Activated T-cell treated with anti-CD3 and anti-CD28 coated beads, Interleukin-2, amount 50 U/mL, for 4 hours (primary cell): ENCODE measurements around the gene TPM2. TPM values are rescaled to one million over a fixed set of nuclear protein-coding genes. Genes with fewer than 3 reads are reported as not detected.

Source experiments
- ATAC-seq, 2 donors: fragments of 200-7000 bp; cut with Tn5 transposase; one replicate each; pipeline ENCODE4 v1.10.0; 2021
- DNase-seq: peaks from one replicate; pipeline ENCODE4 v3.0.0-alpha.2; 2020
- H3K27me3 Mint-ChIP-seq: one replicate; pipeline ENCODE4 v1.8.0; 2021; ENCODE audit warnings: low read depth, mixed read lengths
- H3K36me3 Mint-ChIP-seq: one replicate; pipeline ENCODE4 v1.8.0; 2022; ENCODE audit warnings: mixed read lengths; ENCODE audit not compliant: insufficient read depth
- H3K4me1 Mint-ChIP-seq: one replicate; pipeline ENCODE4 v1.8.0; 2021; ENCODE audit warnings: low read depth, mixed read lengths
- H3K4me3 Mint-ChIP-seq: one replicate; pipeline ENCODE4 v1.8.0; 2021; ENCODE audit warnings: mild to moderate bottlenecking, moderate library complexity, mixed read lengths
- H3K9me3 Mint-ChIP-seq: one replicate; pipeline ENCODE4 v1.8.0; 2021; ENCODE audit warnings: mixed read lengths
- total RNA-seq, 3 donors: library from RNA; stranded (reverse); gene quantifications; one replicate each; pipeline ENCODE4 v1.2.1, GENCODE V29; 2021

Gene TPM2
- total RNA-seq, 3 donors from 2014 or later = 1.6 to 2.2 (median 2.2) TPM

DNA sequence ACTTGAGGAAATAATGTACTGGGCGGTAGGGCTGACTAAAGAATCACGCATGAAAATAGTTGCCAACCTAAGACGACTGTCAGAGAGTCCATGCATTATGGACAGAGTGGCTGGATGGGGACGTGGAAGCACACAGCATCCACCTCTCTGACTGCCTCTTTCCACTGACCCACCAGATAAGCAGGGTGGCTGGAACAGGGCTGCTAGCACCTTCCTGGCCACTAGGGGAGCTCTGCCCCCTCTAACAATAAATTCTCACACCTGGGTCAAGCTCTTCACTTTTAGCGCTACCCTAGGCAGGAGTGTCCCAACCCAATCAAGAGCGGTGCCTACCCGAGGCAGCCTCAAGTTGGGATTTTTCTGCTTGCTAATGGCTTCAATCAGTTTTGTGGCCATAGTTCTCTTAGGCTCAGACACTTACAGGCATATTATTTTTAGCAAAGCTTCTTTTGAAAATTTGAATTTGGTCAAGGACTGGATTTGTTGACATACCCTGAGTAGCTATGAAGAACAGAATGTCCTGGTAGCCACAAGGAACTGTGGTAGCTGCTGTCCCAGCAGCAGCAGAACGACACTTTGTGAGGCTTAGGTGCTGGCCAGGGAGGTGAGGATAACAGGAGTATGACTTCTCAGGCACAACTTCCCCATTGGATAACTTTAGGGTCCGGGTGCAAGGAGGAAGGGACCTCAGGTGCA lies 6.9 kb upstream of the TPM2 start:
- Mint-ChIP-seq H3K4me1 (peaks cover 6% of the 10 kb centered on the region), H3K9me3 (no peaks in the 10 kb centered on the region), H3K4me3 (no peak overlapping the region), H3K36me3 (peaks cover 15% of the 10 kb centered on the region), H3K27me3 (no peaks in the 10 kb centered on the region)
- DNase-seq = peak; percentile 48
- ATAC-seq = peak; percentile 90 to 91

DNA sequence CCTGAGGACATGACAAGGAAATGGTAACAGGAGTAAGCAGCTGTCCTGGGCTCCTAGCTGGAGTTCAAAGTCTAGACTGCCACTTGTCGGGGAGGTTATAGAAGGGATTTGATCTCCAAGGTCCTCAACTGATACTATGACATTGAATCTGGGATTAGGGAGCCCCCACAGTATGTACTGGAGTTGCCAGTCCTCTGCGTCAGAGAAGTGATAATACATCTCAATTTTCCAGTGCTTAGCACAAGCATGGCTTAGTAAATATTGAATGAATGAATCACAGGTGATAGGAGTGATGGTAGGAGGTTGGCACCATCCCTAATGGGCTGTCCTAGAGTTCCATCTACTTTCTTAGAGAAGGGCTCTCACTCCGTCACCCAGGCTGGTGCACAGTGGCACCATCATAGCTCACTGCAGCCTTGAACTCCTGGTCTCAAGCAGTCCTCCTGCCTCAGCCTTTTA lies 6.2 kb upstream of the TPM2 start:
- ATAC-seq (no peak), DNase-seq (no peak)
- Mint-ChIP-seq H3K4me3 (no peak overlapping the region), H3K9me3 (no peaks in the 10 kb centered on the region), H3K4me1 (peaks cover 8% of the 10 kb centered on the region), H3K36me3 (peaks cover 15% of the 10 kb centered on the region), H3K27me3 (no peaks in the 10 kb centered on the region)

DNA sequence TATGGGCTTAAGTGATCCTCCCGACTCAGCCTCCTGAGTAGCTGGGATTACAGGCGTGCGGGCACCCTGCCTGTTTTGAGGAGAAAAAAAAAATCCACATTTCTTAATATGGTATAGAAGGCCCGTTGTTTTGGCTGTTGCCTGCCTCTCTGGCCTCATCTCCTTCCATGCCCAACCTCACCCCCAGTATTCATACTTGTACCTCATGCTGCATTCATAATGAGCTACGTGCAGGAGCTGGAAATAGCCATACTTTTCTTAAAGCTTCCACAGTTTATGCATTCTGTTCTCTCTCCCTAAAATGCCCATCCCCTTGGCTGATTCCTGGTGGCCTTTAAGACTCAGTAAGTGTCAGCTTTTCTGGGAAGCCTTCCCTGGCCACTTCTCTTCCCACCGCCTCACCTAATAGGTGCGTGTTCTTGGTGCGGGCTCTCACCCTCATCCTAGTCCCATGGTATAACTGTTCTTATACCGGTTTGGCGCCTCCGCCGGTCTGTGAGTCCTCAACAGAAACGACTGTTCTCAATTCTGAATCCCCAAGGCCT lies 2.1 kb upstream of the TPM2 start:
- H3K27me3 Mint-ChIP-seq = no peaks in the 10 kb centered on the region
- no peak for DNase-seq
- ATAC-seq = no peak
- peaks cover 22% of the 10 kb centered on the region for H3K4me1 Mint-ChIP-seq
- no peaks in the 10 kb centered on the region for H3K9me3 Mint-ChIP-seq
- H3K4me3 Mint-ChIP-seq = peak overlapping the region; percentile 81
- H3K36me3 Mint-ChIP-seq = peaks cover 5% of the 10 kb centered on the region

DNA sequence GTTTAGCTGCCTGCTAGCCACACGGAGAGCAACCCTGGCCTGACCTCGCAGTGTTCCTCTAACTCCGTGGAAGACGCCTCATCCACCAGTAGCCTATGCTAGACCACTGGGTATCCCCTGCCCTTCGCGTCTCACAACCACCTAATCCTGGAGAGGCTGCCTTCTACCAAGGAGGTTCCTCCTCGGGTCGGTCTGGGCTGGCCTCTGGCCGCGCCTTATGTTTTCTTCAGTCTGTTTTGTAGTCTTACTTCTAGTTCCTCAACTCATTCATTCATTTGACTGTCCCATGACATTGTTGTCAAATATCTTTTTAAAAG lies 1.6 kb upstream of the TPM2 start:
- Mint-ChIP-seq H3K27me3 (no peaks in the 10 kb centered on the region), H3K9me3 (no peaks in the 10 kb centered on the region), H3K4me3 (peak overlapping the region; percentile 81), H3K36me3 (no peaks in the 10 kb centered on the region), H3K4me1 (peaks cover 20% of the 10 kb centered on the region)
- no peak for DNase-seq
- no peak for ATAC-seq

DNA sequence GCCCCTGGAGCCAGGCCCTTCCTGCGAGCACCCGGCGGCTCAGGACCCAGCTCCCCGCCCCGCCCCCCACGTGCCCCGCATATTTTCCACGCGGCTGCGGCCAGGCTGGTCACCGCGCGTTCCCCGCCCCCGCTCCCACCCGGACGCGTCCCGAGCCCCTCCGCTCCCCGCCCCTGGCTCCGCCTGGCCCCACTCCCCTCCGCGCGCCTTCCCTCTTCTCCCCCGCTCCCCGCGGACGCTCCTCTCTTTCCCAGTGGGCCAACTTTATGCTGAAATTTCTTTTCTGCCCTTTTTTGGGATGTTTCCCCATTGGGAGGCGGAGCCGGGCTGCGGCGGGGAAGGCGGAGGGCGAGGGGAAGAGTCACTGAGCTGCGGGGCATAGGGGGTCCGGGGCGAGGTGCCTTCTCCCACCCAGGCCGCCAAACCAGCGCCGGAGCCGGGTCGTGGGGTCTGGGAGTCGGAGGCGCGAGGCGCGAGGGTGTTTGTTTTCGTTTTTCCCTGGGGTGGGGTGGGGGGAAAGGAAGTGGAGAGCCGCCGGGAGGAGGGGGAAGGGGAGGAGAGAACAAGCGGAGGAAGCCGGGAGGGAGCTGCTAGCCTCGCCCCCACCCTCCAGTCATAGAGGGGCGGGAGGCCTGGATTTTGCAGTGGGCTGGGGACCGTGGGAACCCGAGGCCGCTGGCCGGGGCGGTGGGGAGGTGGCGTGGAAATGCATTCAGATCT lies 1.0 kb upstream of the TPM2 start:
- H3K9me3 Mint-ChIP-seq = no peaks in the 10 kb centered on the region
- H3K27me3 Mint-ChIP-seq = no peaks in the 10 kb centered on the region
- DNase-seq = peak; percentile 22
- peaks cover 20% of the 10 kb centered on the region for H3K4me1 Mint-ChIP-seq
- H3K36me3 Mint-ChIP-seq = no peaks in the 10 kb centered on the region
- ATAC-seq = peak; percentile 25 to 38
- peak overlapping the region; percentile 81 for H3K4me3 Mint-ChIP-seq

DNA sequence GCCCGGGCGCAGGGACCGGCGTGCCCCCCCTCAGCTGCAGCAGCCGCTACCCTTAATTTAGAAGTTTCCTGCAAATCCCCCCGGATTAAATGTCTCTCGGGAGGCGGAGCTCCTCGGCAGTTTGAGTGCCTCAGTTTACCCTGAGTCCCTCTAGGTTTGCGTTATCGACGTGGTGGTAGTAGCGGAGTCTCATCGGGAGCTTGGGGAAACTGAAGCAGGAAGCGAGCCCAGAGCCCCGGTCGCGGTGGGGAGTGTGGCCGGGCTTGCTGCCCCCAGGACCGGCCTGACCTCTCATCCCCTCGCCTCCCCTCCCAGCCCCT lies 529 bp upstream of the TPM2 start:
- H3K9me3 Mint-ChIP-seq = no peaks in the 10 kb centered on the region
- DNase-seq = no peak
- no peaks in the 10 kb centered on the region for H3K36me3 Mint-ChIP-seq
- H3K4me3 Mint-ChIP-seq = peak overlapping the region; percentile 70
- no peaks in the 10 kb centered on the region for H3K27me3 Mint-ChIP-seq
- H3K4me1 Mint-ChIP-seq = peaks cover 20% of the 10 kb centered on the region
- ATAC-seq = no peak

DNA sequence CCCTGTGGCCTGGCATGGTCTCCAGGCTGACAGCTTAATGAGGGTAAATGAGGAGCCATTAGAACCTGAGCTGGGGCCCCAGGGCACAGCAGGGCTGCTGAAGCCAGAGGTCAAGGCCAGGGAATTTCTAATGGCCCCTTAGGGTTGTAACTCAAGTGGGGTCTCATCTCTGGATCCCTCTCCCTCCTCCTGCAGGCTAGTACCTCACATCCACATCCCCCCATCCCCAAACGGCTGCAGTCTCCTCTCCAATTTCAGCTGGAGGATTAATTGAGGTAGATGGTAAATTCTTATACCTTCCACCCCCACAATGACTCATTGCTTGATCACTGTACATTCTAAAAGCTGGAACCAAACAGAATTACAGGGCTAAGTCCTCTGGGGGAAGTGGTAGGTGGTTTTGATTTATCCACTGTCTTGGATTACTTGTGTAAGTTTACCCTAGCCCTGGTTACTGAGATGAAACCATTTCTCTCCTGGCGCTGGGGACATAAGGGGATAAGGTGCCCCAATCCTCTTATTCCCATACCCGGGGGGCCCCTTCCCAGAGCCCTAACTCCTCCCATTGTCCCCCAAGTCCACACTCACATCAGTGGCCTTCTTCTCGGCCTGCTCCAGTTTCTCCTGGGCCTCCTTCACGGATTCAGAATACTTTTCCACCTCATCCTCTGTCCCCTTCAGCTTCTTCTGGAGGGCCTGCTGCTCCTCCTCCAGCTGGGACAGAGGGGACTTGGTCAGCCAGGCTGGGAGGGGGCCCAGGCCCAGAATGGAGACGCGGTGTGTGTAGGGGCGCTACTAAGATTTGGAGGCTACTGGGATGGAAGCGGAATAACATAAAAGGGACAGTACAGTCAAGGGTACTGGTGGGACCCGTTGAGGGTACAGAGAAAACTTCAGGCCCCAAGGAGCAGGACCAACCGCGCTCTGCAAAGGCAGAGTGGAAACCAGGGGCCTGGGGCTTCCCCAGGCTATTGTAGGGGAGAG lies 875 bp downstream of the TPM2 start:
- Mint-ChIP-seq H3K9me3 (no peaks in the 10 kb centered on the region), H3K27me3 (no peaks in the 10 kb centered on the region), H3K36me3 (no peaks in the 10 kb centered on the region), H3K4me3 (peak overlapping the region; percentile 61), H3K4me1 (peaks cover 20% of the 10 kb centered on the region)
- ATAC-seq = peak; percentile 85 to 90
- DNase-seq = no peak

DNA sequence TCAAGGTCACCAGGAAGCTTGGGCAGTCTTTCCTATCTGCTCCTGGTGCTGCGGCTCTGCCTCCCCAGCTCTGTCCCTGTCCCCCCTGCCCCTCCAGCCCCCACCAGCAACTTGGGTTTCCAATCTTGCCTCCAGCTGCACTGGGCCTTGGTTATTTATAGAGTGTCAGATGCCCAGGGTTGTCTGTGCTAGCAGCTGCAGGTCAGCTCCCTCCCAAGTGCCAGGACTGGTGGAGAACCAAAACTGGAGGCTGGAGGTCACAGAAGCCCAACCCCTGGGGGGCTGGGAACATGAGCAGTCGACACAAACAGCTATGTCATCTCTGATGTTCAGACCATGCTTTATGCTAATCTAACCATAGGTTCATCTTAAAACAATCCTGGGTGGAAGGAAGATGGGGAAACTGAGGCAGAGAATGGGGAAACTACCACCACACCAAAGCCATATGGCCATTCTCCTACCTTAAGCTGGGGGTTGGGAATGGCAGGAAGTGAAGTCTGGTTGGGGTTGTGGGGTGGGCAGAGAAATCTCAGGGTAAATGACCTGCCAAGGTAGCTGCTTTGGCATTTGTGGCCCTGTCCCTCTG lies 1.7 kb downstream of the TPM2 start:
- Mint-ChIP-seq H3K36me3 (no peaks in the 10 kb centered on the region), H3K4me3 (no peak overlapping the region), H3K9me3 (no peaks in the 10 kb centered on the region), H3K4me1 (peaks cover 20% of the 10 kb centered on the region), H3K27me3 (no peaks in the 10 kb centered on the region)
- DNase-seq = no peak
- no peak for ATAC-seq

DNA sequence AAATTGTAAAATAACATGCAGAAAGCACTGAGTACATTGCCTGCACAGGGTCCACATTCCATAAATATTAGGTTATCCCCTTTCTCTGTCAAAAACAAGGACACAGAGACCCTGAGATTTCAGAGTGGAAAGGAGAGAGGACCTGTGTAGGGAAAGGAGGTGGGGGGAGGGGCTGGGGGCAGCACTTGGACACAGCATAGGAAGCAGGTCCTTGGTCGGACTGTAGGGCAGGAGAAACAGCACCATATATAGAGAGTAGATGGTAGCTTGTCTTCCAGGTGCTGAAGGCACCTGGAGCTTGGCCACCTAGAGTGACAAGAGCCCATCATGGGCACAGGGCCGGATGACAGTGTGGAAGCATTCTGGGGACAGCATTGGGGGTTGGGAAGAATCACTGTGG lies 2.4 kb downstream of the TPM2 start:
- Mint-ChIP-seq H3K36me3 (no peaks in the 10 kb centered on the region), H3K27me3 (no peaks in the 10 kb centered on the region), H3K9me3 (no peaks in the 10 kb centered on the region), H3K4me3 (no peak overlapping the region), H3K4me1 (peaks cover 20% of the 10 kb centered on the region)
- ATAC-seq (no peak), DNase-seq (no peak)

DNA sequence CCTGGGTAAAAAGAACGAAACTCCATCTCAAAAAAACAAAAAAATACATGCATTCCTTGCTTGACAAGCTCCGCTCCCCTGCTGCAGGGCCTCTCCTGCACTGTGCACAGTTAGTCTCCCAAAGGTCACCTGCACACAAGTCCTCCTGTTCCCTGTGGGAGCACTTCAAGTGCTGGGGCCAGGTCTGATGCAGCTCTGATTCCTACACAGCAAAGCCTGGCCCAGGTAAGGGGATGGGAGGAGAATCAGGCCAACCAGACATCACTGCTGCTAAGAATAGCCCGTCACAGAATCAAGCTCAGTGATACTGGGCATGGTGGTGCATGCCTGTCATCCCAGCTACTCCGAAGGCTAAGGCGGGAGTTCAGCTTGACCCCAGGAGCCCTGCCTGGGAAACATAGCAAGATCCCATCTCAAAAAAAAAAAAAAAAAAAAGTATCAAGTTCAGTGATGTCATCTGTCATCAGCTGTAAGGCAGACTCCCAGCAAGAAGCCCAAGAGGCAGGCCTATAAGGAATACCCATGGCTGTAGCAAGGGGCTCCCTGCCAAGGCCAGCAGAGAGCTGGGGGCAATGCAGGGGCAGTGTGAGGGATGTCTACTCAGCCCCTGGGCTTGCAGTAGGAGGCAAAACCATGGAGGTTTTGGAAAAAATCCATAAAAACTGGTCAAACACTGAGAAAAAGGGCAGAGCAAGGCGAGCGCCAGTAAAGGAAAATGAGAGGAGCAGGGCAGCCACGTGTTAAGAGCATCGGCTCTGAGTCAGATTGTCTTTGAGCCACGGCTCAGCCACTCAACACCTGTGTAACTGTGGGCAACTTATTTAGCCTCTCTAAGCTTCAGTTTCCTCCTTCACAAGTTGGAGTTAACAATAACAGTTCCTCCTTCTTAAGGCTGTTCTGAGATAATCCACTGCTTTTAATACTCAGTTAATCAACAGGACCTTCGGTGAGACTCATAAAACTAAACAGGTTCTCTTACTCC lies 3.2 kb downstream of the TPM2 start:
- peaks cover 19% of the 10 kb centered on the region for H3K4me1 Mint-ChIP-seq
- DNase-seq = no peak

DNA sequence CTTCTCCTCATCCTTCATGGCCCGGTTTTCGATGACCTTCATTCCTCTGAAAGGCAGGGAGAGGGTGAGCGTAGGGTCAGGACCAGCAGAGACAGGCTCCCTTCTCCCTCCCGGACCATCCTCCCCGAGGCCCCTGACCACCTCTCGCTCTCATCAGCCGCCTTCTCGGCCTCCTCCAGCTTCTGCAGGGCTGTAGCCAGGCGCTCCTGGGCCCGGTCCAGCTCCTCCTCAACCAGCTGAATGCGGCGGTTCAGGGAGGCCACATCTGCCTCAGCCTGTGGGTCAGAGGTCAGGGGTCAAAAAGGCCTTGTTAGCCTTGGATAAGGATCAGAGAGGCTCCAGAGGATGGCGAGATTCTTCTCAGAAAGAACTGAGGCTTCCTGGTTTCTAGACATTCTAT lies 4.2 kb downstream of the TPM2 start:
- H3K36me3 Mint-ChIP-seq = no peaks in the 10 kb centered on the region
- H3K27me3 Mint-ChIP-seq = no peaks in the 10 kb centered on the region
- H3K4me1 Mint-ChIP-seq = peaks cover 16% of the 10 kb centered on the region
- ATAC-seq = no peak
- no peak for DNase-seq
- H3K4me3 Mint-ChIP-seq = no peak overlapping the region
- H3K9me3 Mint-ChIP-seq = no peaks in the 10 kb centered on the region

More for the DNA sequence above, 3.2 kb downstream of the TPM2 start:
- Mint-ChIP-seq H3K36me3 (no peaks in the 10 kb centered on the region), H3K9me3 (no peaks in the 10 kb centered on the region), H3K4me3 (no peak overlapping the region), H3K27me3 (no peaks in the 10 kb centered on the region)
- ATAC-seq = no peak

DNA sequence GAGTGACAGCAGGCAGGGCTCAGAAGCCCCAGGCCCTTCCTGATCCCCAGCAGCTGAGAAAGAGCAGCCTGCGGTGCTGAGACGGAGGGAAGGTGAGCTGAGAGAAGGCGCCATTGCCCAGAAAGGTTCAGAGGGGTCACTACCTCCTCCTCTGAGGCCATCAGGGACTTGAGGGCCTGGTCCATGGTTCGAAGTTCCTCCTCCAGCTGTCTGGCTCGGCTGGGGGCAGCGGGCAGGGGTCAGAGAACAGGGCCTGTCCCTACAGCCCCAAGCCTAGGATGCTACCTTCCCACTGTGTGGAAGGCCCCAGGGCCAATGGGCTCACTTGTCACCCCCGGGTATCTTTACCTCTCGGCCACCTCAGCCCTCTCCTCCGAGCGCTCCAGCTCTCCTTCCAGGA lies 4.8 kb downstream of the TPM2 start:
- DNase-seq = no peak
- Mint-ChIP-seq H3K4me1 (peaks cover 16% of the 10 kb centered on the region), H3K4me3 (no peak overlapping the region), H3K27me3 (no peaks in the 10 kb centered on the region), H3K36me3 (no peaks in the 10 kb centered on the region), H3K9me3 (no peaks in the 10 kb centered on the region)
- no peak for ATAC-seq

DNA sequence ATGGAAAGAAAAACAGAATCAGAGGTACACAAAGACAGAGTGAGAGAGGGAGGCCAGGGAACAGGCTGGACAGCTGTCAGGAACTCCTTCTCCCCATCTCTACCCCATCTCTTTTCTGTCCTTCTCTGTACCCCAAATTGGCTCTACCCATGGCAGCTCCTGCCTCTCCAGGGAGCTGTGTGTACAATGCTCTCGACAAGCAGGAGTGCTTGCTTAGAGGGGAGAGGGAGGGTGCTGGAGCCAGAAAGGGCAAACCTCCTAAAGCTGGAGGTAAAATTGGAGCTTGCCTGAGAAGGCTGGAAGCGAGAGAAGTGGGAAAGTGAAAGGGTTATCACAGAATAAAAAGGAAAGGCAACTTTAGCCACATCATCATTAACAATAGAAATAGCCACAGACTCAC lies 6.4 kb downstream of the TPM2 start:
- Mint-ChIP-seq H3K4me1 (peaks cover 7% of the 10 kb centered on the region), H3K9me3 (no peaks in the 10 kb centered on the region)

More for the DNA sequence above, 6.4 kb downstream of the TPM2 start:
- Mint-ChIP-seq H3K36me3 (no peaks in the 10 kb centered on the region), H3K4me3 (no peak overlapping the region), H3K27me3 (no peaks in the 10 kb centered on the region)
- DNase-seq (no peak), ATAC-seq (no peak)
